Colonic mucosa (tissue), 4 donors: ENCODE results near the gene WSB1. TPM values are rescaled to one million over a fixed set of nuclear protein-coding genes. Genes with fewer than 3 reads are reported as not detected.

Source experiments
- DNase-seq: peaks from one replicate; pipeline ENCODE4 v3.0.0-alpha.2; 2020
- H3K27ac ChIP-seq: fragments of 200-600 bp; one replicate; pipeline ENCODE4 v1.8.0; 2021
- H3K27me3 ChIP-seq: fragments of 200-600 bp; one replicate; pipeline ENCODE4 v1.8.0; 2021
- H3K36me3 ChIP-seq: fragments of 200-600 bp; one replicate; pipeline ENCODE4 v1.8.0; 2021
- H3K4me1 ChIP-seq: fragments of 200-600 bp; one replicate; pipeline ENCODE4 v1.8.0; 2021; ENCODE audit warnings: mild to moderate bottlenecking
- H3K4me3 ChIP-seq: fragments of 200-600 bp; one replicate; pipeline ENCODE4 v1.8.0; 2021
- H3K9ac ChIP-seq, 2 donors: one replicate each; pipeline ENCODE4 v1.7.0; 2013; ENCODE audit warnings: control low read depth in 2 of 2, low read depth in 2 of 2, low read length in 2 of 2
- H3K9me3 ChIP-seq: fragments of 200-600 bp; one replicate; pipeline ENCODE4 v1.8.0; 2021
- intact Hi-C: fragments of 100-400 bp; cut with DNase I; formaldehyde crosslinking; loops from one replicate; pipeline ENCODE4 v1.14.1; 2022
- total RNA-seq, 2 donors: library from RNA; stranded (reverse); fragmentation: NEBNext Ultra II Directional in 1 of 2; extraction: Animal tissue kit (Norgen Biotek cat#: 25700) in 1 of 2; gene quantifications; one replicate each; pipeline ENCODE4 v1.2.1, GENCODE V29; 2021
- TF ChIP-seq, protein P1 (sequence below): fragments of 200-600 bp; IDR thresholded peaks from one replicate; pipeline ENCODE4 v1.8.0; 2022; ENCODE audit warnings: antibody characterized with exemption, mild to moderate bottlenecking
- donor health status: healthy.
- donor health status: DM: no; HTN: no; CAD: no.
- donor health status: DM: no; HTN: no; CAD: no.

WSB1 gene
- total RNA-seq, 2 donors from 2014 or later: 94.2 to 150 TPM

GRCh38 chr17:27332047-27332393, 38.1 kb downstream of the WSB1 start:
- Histone ChIP-seq H3K9ac (peak overlapping the region; percentile 56 to 77), H3K27ac (peak overlapping the region; percentile 83), H3K4me1 (peaks cover 3% of the 10 kb centered on the region), H3K9me3 (no peaks in the 10 kb centered on the region), H3K36me3 (no peaks in the 10 kb centered on the region), H3K4me3 (no peak overlapping the region), H3K27me3 (no peaks in the 10 kb centered on the region)
- TF ChIP-seq, protein P1, sequence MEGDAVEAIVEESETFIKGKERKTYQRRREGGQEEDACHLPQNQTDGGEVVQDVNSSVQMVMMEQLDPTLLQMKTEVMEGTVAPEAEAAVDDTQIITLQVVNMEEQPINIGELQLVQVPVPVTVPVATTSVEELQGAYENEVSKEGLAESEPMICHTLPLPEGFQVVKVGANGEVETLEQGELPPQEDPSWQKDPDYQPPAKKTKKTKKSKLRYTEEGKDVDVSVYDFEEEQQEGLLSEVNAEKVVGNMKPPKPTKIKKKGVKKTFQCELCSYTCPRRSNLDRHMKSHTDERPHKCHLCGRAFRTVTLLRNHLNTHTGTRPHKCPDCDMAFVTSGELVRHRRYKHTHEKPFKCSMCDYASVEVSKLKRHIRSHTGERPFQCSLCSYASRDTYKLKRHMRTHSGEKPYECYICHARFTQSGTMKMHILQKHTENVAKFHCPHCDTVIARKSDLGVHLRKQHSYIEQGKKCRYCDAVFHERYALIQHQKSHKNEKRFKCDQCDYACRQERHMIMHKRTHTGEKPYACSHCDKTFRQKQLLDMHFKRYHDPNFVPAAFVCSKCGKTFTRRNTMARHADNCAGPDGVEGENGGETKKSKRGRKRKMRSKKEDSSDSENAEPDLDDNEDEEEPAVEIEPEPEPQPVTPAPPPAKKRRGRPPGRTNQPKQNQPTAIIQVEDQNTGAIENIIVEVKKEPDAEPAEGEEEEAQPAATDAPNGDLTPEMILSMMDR: no peak
- intact Hi-C loops: loop anchor here (2.0 kb wide), 1 partner anchor 87 kb away; no protein-coding TSS in a partner anchor
- no peak for DNase-seq

GRCh38 chr17:27332485-27333409, 38.8 kb downstream of the WSB1 start:
- Histone ChIP-seq H3K9ac (peak overlapping the region; percentile 73 to 77), H3K4me3 (peak overlapping the region; percentile 41)

DNA sequence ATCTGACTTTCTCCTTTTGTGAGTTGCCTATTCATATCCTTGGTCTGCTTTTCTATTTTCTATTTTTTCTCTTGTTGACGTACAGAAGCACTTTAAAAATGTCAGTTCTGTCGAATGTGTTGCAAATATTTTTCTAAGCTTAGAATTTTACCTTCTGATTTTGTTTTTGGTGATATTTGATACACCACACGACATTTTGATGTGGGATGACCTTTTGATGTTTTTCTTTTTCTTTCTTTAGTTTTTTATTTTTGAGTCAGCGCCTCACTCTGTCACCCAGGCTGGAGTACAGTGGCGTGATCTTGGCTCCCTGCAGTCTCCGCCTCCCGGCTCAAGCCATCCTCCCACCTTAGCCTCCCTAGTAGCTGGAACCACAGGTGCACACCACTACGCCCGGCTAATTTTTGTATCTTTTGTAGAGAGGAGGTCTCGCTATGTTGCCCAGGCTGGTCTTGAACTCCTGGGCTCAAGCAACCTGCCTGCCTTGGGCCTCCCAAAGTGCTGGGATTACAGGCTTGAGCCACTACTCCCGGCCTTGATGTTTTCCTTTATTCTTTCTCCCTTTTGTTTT, 39.6 kb downstream of the WSB1 start:
- H3K9me3 ChIP-seq: no peaks in the 10 kb centered on the region
- peak overlapping the region; percentile 73 to 77 for H3K9ac ChIP-seq
- H3K27me3 ChIP-seq: no peaks in the 10 kb centered on the region
- peak overlapping the region; percentile 41 for H3K4me3 ChIP-seq
- H3K4me1 ChIP-seq: peaks cover 3% of the 10 kb centered on the region
- DNase-seq: no peak
- TF ChIP-seq, protein P1: no peak
- peak overlapping the region; percentile 83 for H3K27ac ChIP-seq
- no peaks in the 10 kb centered on the region for H3K36me3 ChIP-seq
- intact Hi-C loops: loop anchor here (2.0 kb wide), 1 partner anchor 89 kb away; no protein-coding TSS in a partner anchor

More at GRCh38 chr17:27332485-27333409, 38.8 kb downstream of the WSB1 start:
- intact Hi-C loops: loop anchor here (2.0 kb wide), 1 partner anchor 88 kb away; no protein-coding TSS in a partner anchor
- Histone ChIP-seq H3K4me1 (peaks cover 3% of the 10 kb centered on the region), H3K27me3 (no peaks in the 10 kb centered on the region), H3K27ac (peak overlapping the region; percentile 83), H3K36me3 (no peaks in the 10 kb centered on the region), H3K9me3 (no peaks in the 10 kb centered on the region)
- TF ChIP-seq, protein P1: peak; percentile 79
- DNase-seq: peak; percentile 99

GRCh38 chr17:27336184-27336583, 42.3 kb downstream of the WSB1 start:
- Histone ChIP-seq H3K36me3 (no peaks in the 10 kb centered on the region), H3K4me3 (no peak overlapping the region), H3K9ac (no peak overlapping the region), H3K27ac (no peak overlapping the region), H3K9me3 (no peaks in the 10 kb centered on the region), H3K4me1 (peaks cover 3% of the 10 kb centered on the region), H3K27me3 (no peaks in the 10 kb centered on the region)
- intact Hi-C loops: no loop called here
- TF ChIP-seq, protein P1: no peak
- DNase-seq: no peak

GRCh38 chr17:27338536-27338985, 44.6 kb downstream of the WSB1 start:
- TF ChIP-seq, protein P1: no peak
- intact Hi-C loops: no loop called here
- Histone ChIP-seq H3K36me3 (no peaks in the 10 kb centered on the region), H3K27me3 (no peaks in the 10 kb centered on the region), H3K4me3 (no peak overlapping the region), H3K4me1 (no peaks in the 10 kb centered on the region), H3K9ac (no peak overlapping the region), H3K27ac (no peak overlapping the region), H3K9me3 (no peaks in the 10 kb centered on the region)
- no peak for DNase-seq
